ENCODE results near the gene EVX2.

DNA sequence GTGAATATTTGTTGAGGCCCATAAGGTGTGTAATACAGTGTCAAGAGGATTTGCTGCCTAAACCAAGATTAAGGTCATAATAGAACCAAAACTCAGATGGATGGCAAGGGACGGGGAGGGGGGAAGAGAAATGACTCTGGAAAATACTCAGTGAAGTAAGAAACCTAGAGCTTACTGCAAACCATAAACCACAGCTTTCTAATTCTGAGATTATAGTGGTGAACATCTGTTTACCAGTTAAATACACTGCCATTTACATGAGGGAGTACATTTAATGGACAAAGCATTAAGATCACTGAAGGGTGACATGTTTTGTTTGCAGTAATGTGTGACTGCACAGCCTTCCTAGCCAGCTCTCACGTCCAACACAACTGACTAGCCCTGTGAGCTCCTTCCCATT lies 19.8 kb downstream of the EVX2 start:
- TF ChIP-seq POLR2AphosphoS5 (IDR thresholded peaks at IDR 0.05) (no peak), POLR2A (IDR thresholded peaks at IDR 0.05) (no peak), EP300 (IDR thresholded peaks at IDR 0.05) (no peak)
- TF ChIP-seq, protein P1, sequence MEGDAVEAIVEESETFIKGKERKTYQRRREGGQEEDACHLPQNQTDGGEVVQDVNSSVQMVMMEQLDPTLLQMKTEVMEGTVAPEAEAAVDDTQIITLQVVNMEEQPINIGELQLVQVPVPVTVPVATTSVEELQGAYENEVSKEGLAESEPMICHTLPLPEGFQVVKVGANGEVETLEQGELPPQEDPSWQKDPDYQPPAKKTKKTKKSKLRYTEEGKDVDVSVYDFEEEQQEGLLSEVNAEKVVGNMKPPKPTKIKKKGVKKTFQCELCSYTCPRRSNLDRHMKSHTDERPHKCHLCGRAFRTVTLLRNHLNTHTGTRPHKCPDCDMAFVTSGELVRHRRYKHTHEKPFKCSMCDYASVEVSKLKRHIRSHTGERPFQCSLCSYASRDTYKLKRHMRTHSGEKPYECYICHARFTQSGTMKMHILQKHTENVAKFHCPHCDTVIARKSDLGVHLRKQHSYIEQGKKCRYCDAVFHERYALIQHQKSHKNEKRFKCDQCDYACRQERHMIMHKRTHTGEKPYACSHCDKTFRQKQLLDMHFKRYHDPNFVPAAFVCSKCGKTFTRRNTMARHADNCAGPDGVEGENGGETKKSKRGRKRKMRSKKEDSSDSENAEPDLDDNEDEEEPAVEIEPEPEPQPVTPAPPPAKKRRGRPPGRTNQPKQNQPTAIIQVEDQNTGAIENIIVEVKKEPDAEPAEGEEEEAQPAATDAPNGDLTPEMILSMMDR (IDR thresholded peaks at IDR 0.05) = no peak

All from suprapubic skin (tissue), 4 donors.